Chondrocyte (in vitro differentiated cells): ENCODE data around the gene TSFM. TPM values are rescaled to one million over a fixed set of nuclear protein-coding genes. Genes with fewer than 3 reads are reported as not detected.

ENCODE experiments used
- DNase-seq: peaks from one replicate; pipeline ENCODE4 v3.0.0; 2021; ENCODE audit warnings: mixed read lengths, low spot score
- H3K27ac Mint-ChIP-seq: one replicate; pipeline ENCODE4 v1.8.0; 2021; ENCODE audit warnings: mild to moderate bottlenecking, moderate library complexity, mixed read lengths; ENCODE audit not compliant: unreplicated experiment
- H3K27me3 Mint-ChIP-seq: 2 replicates; pipeline ENCODE4 v1.8.0; 2021; ENCODE audit warnings: low read depth, mixed read lengths
- H3K36me3 Mint-ChIP-seq: 2 replicates; pipeline ENCODE4 v1.8.0; 2021; ENCODE audit warnings: low read depth, mixed read lengths
- H3K4me1 Mint-ChIP-seq: 2 replicates; pipeline ENCODE4 v1.8.0; 2021; ENCODE audit warnings: low read depth, mild to moderate bottlenecking, mixed read lengths
- H3K4me3 Mint-ChIP-seq: one replicate; pipeline ENCODE4 v1.8.0; 2021; ENCODE audit warnings: mild to moderate bottlenecking, moderate library complexity, mixed read lengths; ENCODE audit not compliant: unreplicated experiment
- H3K9me3 Mint-ChIP-seq: 2 replicates; pipeline ENCODE4 v1.8.0; 2021; ENCODE audit warnings: low read depth, mixed read lengths
- CTCF ChIP-seq: fragments of 200-600 bp; sonication (generic); IDR thresholded peaks from 2 replicates; pipeline ENCODE4 v1.5.0; 2021; ENCODE audit warnings: antibody characterized with exemption, mild to moderate bottlenecking, moderate library complexity
- microRNA-seq: library from miRNA; unstranded; fragments of <30 nt; microRNA quantifications from one replicate; pipeline ENCODE4 v1.2.0, GENCODE V29; 2020; ENCODE audit warnings: borderline number of aligned reads
- total RNA-seq: library from RNA; stranded (reverse); gene quantifications from 3 replicates; pipeline ENCODE4 v1.2.1, GENCODE V29; 2021

Gene TSFM
- total RNA-seq, 1 donor from 2014 or later = 19.9 TPM

- peaks cover 43% of the 10 kb centered on the region for H3K4me1 Mint-ChIP-seq
- peak; percentile 100 for DNase-seq
- H3K36me3 Mint-ChIP-seq = no peaks in the 10 kb centered on the region
- H3K27me3 Mint-ChIP-seq = no peaks in the 10 kb centered on the region
- H3K27ac Mint-ChIP-seq = peak within 1 kb of the TSS; percentile 82
- peak within 1 kb of the TSS; percentile 78 for H3K4me3 Mint-ChIP-seq
- no peaks in the 10 kb centered on the region for H3K9me3 Mint-ChIP-seq
- TF ChIP-seq CTCF = peak; percentile 33
Observed at GRCh38 chr12:57846577-57847319, 64.2 kb downstream of the TSFM start, which contains the start of gene CTDSP2. CTDSP2 (minus strand) TSS chr12:57846729; CDS start chr12:57846435, 294 bp downstream.

Small RNA genes lying within 50 kb of the gene (microRNA-seq; reads per million reads assigned to microRNA genes)
- 273 reads per million, percentile 69 among the genes with 10 or more reads in this experiment for gene MIR26A2
- not detected for gene MIR6759

Other genes with a start within 250 kb of the TSFM start
- gene DCTN2, start 235.6 kb upstream of the TSFM start, total RNA-seq = 104 to 117 TPM (median 112 TPM) in 3 replicates
- gene KIF5A, start 232.7 kb upstream of the TSFM start, total RNA-seq = 2.6 to 5.1 TPM (median 3.5 TPM) in 3 replicates
- gene PIP4K2C, start 191.6 kb upstream of the TSFM start, total RNA-seq = 27.9 to 33.1 TPM (median 30.5 TPM) in 3 replicates
- 29.8 to 30.3 TPM (median 30.1 TPM) in 3 replicates for gene DTX3, start 178.0 kb upstream of the TSFM start, total RNA-seq
- 29.0 to 30.6 TPM (median 29.5 TPM) in 3 replicates for gene ARHGEF25, start 171.4 kb upstream of the TSFM start, total RNA-seq
- 20.8 to 21.8 TPM (median 21.4 TPM) in 3 replicates for gene B4GALNT1, start 149.6 kb upstream of the TSFM start, total RNA-seq
- 284 to 337 TPM (median 290 TPM) in 3 replicates for gene OS9, start 88.7 kb upstream of the TSFM start, total RNA-seq
- 1.9 to 3.1 TPM (median 1.9 TPM) in 3 replicates for gene AGAP2, start 44.0 kb upstream of the TSFM start, total RNA-seq
- gene TSPAN31, start 37.7 kb upstream of the TSFM start, total RNA-seq = 21.2 to 29.3 TPM (median 21.5 TPM) in 3 replicates
- 136 to 140 TPM (median 139 TPM) in 3 replicates for gene CDK4, start 30.5 kb upstream of the TSFM start, total RNA-seq
- 17.3 to 22.1 TPM (median 21.8 TPM) in 3 replicates for gene MARCHF9, start 27.7 kb upstream of the TSFM start, total RNA-seq
- gene CYP27B1, start 15.7 kb upstream of the TSFM start, total RNA-seq = 2.1 to 3.2 TPM (median 2.3 TPM) in 3 replicates
- 25.2 to 33.6 TPM (median 26.8 TPM) in 3 replicates for gene METTL1, start 10.7 kb upstream of the TSFM start, total RNA-seq
- 13.0 to 14.8 TPM (median 13.6 TPM) in 3 replicates for gene EEF1AKMT3, start 10.2 kb upstream of the TSFM start, total RNA-seq
- 4.8 to 6.0 TPM (median 5.6 TPM) in 3 replicates for gene AVIL, start 35.9 kb downstream of the TSFM start, total RNA-seq
- 113 to 124 TPM (median 123 TPM) in 3 replicates for gene CTDSP2, start 63.9 kb downstream of the TSFM start, total RNA-seq
- gene ATP23, start 158.8 kb downstream of the TSFM start, total RNA-seq = 2.3 to 5.3 TPM (median 3.6 TPM) in 3 replicates